Neural cell (in vitro differentiated cells): Measurements from ENCODE around the gene SDS.

Experiments used
- CTCF ChIP-seq: fragments of 450-650 bp; IDR thresholded peaks from 2 replicates; pipeline ENCODE4 v1.5.1; 2014; ENCODE audit warnings: antibody characterized with exemption, mild to moderate bottlenecking, moderate library complexity; ENCODE audit not compliant: poor library complexity, severe bottlenecking
- EP300 ChIP-seq: fragments of 450-650 bp; conservative IDR thresholded peaks from 2 replicates; pipeline ENCODE4 v1.6.1; 2014; ENCODE audit warnings: antibody characterized with exemption, mild to moderate bottlenecking, moderate library complexity; ENCODE audit not compliant: poor library complexity, severe bottlenecking
- EZH2 ChIP-seq: fragments of 200-600, 300-800 bp; shearing (Covaris generic), sonication (generic); IDR thresholded peaks from 2 replicates; pipeline ENCODE4 v1.6.1; 2014; ENCODE audit warnings: antibody characterized with exemption, low read length, borderline replicate concordance, mild to moderate bottlenecking; ENCODE audit not compliant: insufficient read depth, poor library complexity, severe bottlenecking
- POLR2AphosphoS5 ChIP-seq: IDR thresholded peaks from 2 replicates; pipeline ENCODE4 v1.6.1; 2012
- SMC3 ChIP-seq: fragments of 450-650 bp; conservative IDR thresholded peaks from 2 replicates; pipeline ENCODE4 v1.6.1; 2014; ENCODE audit warnings: antibody characterized with exemption, mild to moderate bottlenecking, moderate library complexity; ENCODE audit not compliant: poor library complexity
- TAF1 ChIP-seq: IDR thresholded peaks from 2 replicates; pipeline ENCODE4 v1.6.1; 2012; ENCODE audit warnings: low read depth

GRCh38 chr12:113405694-113406093, 2.0 kb upstream of the SDS start:
- TF ChIP-seq POLR2AphosphoS5 (no peak), CTCF (no peak), EP300 (no peak), EZH2 (no peak), TAF1 (no peak), SMC3 (no peak)
